Measurements from ENCODE around the gene C1QTNF6. TPM values are rescaled to one million over a fixed set of nuclear protein-coding genes. Genes with fewer than 3 reads are reported as not detected.

Gene C1QTNF6
- total RNA-seq, 1 donor = 4.6 TPM

DNA sequence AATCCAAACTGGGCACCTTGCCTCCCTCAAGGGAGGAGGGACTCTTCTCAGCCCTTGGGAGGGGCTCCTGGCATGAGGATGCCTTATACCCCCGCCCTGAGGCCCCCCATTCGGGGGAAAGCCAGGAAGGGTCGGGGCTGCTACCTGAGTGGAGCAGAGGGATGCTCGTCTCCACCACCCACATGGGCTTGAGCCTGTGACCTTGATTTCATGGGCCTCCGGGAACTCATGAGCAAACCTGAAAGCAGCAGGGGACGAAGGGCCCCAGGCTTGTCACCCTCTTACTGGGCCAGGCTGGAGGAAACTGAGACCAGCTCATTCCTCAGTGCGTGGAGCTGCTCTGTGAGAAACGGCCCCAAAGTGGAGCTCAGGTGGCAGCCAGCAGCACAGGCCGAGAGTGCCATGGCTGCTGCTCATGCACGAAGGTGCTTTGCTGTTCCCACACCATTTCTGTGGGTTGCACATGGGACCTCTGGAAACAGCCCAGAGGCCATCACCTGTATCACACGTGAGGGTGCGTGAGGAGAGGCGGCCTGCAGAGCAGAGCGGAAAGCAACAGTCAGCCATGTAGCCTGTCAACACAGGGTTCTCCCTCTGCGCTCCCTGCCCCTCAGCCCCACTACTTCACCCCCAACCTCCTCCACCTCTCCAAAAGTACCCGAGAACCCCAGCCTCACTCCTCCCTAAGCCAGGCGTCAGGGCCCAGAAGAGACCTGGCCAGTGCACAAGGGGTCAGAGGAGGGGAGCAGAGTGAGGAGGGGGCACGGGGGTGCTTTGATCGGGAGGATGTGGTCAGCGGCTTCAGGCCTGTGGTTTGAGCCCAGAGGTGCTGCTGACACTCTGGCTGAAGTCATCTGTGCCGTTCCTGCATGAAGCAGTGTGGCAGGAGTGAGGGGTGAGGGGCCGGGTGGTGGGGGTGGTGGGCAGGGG lies 24.2 kb downstream of the C1QTNF6 start:
- TF ChIP-seq, protein P1, sequence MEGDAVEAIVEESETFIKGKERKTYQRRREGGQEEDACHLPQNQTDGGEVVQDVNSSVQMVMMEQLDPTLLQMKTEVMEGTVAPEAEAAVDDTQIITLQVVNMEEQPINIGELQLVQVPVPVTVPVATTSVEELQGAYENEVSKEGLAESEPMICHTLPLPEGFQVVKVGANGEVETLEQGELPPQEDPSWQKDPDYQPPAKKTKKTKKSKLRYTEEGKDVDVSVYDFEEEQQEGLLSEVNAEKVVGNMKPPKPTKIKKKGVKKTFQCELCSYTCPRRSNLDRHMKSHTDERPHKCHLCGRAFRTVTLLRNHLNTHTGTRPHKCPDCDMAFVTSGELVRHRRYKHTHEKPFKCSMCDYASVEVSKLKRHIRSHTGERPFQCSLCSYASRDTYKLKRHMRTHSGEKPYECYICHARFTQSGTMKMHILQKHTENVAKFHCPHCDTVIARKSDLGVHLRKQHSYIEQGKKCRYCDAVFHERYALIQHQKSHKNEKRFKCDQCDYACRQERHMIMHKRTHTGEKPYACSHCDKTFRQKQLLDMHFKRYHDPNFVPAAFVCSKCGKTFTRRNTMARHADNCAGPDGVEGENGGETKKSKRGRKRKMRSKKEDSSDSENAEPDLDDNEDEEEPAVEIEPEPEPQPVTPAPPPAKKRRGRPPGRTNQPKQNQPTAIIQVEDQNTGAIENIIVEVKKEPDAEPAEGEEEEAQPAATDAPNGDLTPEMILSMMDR (IDR thresholded peaks at IDR 0.05; ENCODE audit: insufficient read depth, low read length) = no peak
- no peak overlapping the region for H3K4me3 ChIP-seq (ENCODE audit: low read depth, low read length)
- no peak for DNase-seq (ENCODE audit: low read depth)

DNA sequence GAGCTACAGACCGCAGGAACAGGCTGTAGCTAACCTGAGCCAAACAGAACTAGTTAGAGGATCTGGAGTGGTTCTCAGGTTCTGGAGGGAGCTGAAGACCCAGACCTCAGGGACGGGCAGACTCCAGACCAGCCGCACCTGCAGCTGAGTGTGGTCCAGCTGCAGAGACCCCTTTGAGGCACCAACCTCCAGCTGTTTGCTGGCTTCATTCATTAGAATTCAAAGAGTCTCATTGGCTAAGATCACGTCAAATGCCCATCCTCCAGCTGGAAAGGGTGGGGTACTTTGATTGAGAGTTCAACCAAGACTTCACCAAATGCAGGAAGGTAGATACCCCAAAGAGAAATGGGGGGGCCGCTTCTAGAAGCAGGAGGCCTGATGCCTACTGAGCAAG lies 25.0 kb downstream of the C1QTNF6 start:
- no peak overlapping the region for H3K4me3 ChIP-seq (ENCODE audit: low read depth, low read length)
- DNase-seq (ENCODE audit: low read depth) = no peak
- TF ChIP-seq, protein P1 (IDR thresholded peaks at IDR 0.05; ENCODE audit: insufficient read depth, low read length) = no peak

DNA sequence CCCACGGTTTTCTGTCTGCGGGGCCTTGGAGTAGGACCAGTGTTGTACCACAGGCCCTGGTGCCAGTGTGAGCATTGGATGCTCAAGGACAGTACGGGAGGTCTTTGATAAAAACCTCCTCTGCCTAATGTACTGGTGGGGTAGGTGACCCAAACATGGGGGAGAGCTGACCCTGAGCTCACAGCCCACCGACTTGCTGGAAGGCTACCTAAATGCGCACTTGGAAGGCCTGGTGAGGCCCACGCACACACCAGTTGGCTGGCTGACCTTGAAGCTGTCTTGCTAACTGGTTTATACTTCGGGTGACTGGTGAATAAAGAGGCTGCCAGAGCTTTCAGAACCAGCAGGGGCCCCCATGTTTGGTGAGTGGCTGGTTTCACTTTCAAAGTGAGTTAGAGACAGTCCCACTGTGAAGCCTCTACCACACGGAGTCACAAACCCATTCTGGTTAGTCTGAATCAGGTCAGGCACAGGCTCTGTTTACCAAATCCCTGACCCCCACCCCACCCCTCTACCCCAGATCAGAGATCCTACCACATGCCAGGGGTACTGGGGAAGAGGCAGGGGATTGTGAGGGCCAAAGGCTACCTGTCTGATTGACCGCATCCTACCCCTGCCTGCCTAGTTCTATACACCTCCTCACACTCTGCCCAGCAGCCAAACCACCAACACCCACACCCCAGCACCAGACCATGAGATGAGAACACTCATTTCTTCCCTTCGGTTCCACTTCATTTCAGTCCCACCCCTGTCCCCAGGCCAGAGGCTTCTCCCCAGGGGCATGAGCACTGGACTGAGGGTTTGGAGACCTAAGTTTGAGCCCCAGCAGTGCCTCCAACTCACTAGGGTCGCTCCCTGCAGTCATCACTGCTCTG lies 25.6 kb downstream of the C1QTNF6 start:
- TF ChIP-seq, protein P1 (IDR thresholded peaks at IDR 0.05; ENCODE audit: insufficient read depth, low read length) = no peak
- no peak overlapping the region for H3K4me3 ChIP-seq (ENCODE audit: low read depth, low read length)
- DNase-seq (ENCODE audit: low read depth) = no peak

DNA sequence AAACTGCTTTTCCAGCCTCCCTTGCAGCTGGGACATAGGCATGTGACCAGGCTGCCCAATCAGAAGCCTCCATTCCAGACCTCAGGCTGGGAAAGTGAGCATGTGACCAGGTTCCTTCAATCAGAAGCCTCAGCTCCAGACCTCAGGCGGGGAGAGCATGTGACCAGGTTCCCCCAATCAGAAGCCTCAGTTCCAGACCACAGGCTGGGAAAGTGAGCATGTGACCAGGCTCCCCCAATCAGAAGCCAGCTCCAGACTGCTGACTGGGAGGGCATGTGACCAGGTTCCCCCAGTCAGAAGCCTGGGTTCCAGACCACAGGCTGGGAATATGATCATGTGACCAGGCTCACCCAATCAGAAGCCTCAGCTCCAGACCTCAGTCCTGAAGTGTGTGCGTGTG lies 26.6 kb downstream of the C1QTNF6 start:
- DNase-seq (ENCODE audit: low read depth) = no peak
- TF ChIP-seq, protein P1 (IDR thresholded peaks at IDR 0.05; ENCODE audit: insufficient read depth, low read length) = no peak
- no peak overlapping the region for H3K4me3 ChIP-seq (ENCODE audit: low read depth, low read length)

DNA sequence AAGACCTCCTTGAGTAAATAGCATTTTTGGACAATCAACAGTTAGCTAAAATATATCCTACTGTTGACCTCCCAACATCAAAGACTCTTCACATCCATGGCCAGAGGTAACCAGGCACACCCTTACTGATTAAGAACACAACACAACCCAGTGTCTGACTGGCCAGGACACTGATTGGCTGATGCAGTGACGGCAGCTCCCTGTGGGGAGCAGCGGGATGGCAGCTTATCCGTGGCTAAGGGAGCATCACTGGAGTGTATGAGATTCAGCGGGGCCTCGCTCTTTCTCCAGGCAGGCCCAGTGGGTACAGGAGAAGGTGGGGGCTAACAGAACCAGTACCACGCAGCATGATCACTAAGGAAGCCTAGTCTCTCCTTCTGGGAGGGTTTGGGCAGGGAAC lies 28.0 kb downstream of the C1QTNF6 start:
- no peak for DNase-seq (ENCODE audit: low read depth)
- TF ChIP-seq, protein P1 (IDR thresholded peaks at IDR 0.05; ENCODE audit: insufficient read depth, low read length) = no peak

DNA sequence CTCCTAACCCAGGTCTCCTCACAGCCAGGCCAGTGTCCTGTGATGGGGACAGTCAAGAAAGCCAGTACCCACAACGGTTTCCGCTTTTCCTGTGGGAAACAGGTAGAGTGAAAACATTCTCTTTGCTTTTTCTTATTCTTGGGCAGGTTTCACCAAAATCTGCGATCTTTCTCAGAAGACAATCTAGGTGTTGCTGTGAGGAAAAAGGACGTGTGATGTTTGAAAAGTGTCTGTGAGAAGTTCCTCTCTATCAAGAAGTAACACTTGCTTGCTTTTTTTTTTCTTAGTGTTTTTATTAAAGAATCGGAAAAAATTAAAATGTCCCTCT lies 29.1 kb downstream of the C1QTNF6 start:
- TF ChIP-seq, protein P1 (IDR thresholded peaks at IDR 0.05; ENCODE audit: insufficient read depth, low read length) = no peak
- DNase-seq (ENCODE audit: low read depth) = no peak
- H3K4me3 ChIP-seq (ENCODE audit: low read depth, low read length) = no peak overlapping the region

More for the DNA sequence above, 28.0 kb downstream of the C1QTNF6 start:
- no peak overlapping the region for H3K4me3 ChIP-seq (ENCODE audit: low read depth, low read length)
